ENCODE measurements around the gene PRTFDC1.
A peak's percentile ranks its signal among the peaks of the same experiment; 100 is the strongest.

Gene PRTFDC1

DNA sequence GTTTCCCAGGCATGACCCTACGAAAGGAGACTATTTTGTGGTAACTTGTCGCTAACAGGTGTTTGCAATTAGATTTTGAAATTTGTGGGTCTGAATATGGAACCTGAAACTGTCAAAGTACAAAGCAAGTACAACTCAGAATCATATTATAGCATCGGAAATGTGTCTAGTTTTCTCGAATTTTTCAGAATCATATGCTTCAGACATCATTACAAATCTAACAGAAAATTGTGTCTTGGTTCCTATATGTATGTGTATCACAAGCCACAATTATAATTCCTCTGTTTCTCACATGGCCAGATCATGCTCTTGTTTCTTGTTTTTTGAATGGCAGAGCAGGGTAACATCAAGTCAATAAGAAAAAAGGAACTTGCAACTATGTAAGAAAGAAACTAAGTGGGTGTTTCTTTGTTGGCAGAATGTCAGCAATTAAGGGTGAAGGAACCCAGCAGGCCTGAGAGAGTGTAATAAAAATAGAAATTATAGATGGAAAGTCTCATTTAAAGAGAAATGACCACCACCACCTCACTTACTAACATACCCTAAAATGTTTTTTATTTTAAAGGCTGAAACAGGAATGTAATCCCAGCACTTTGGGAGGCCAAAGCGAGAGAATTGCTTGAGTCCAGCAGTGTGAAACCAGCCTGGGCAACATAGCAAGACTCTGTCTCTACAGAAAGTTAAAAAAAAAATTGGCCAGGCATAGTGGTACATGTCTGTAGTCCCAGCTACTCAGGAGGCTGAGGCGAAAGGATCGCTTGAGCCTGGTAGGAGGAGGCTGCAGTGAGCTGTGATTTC is 51.3 kb downstream of the PRTFDC1 start:
- Histone ChIP-seq H3K4me2 (peak overlapping the region; percentile 80), H3K4me3 (IDR thresholded peaks at IDR 0.05; ENCODE audit: insufficient read depth, low read depth, low read length) (no peak overlapping the region)

DNA sequence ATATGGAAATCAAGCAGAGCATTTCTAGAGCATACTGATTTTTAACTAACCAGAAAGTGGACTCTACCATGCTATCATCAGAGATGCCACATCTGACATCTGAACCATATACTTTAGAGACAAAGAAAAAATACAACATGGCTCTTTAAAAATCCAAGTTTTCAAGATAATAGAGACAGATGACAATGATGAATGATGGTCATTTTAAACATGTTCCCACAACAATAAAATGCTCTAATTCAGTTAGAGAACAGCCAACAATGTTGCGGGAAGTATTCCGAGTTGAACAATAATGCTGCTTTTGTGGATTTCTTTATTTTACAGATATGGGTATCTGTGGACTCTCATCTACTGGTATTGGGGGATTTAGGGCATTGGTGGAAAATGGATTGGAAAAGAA is 52.8 kb downstream of the PRTFDC1 start:
- Histone ChIP-seq H3K4me3 (IDR thresholded peaks at IDR 0.05; ENCODE audit: insufficient read depth, low read depth, low read length) (no peak overlapping the region), H3K27me3 (ENCODE audit: insufficient read depth, low read depth) (no peaks in the 10 kb centered on the region), H4K20me1 (ENCODE audit: insufficient read depth) (no peaks in the 10 kb centered on the region), H3K4me1 (ENCODE audit: low read depth, poor library complexity, severe bottlenecking) (peaks cover 57% of the 10 kb centered on the region), H2AFZ (ENCODE audit: low read depth) (no peak overlapping the region), H3K27ac (no peak overlapping the region), H3K36me3 (ENCODE audit: insufficient read depth) (no peaks in the 10 kb centered on the region), H3K4me2 (peak overlapping the region; percentile 80; the same call in 1 of the 2 replicates), H3K9ac (no peak overlapping the region), H3K79me2 (ENCODE audit: insufficient read depth, low read depth) (no peaks in the 10 kb centered on the region)
- TF ChIP-seq, protein P1, sequence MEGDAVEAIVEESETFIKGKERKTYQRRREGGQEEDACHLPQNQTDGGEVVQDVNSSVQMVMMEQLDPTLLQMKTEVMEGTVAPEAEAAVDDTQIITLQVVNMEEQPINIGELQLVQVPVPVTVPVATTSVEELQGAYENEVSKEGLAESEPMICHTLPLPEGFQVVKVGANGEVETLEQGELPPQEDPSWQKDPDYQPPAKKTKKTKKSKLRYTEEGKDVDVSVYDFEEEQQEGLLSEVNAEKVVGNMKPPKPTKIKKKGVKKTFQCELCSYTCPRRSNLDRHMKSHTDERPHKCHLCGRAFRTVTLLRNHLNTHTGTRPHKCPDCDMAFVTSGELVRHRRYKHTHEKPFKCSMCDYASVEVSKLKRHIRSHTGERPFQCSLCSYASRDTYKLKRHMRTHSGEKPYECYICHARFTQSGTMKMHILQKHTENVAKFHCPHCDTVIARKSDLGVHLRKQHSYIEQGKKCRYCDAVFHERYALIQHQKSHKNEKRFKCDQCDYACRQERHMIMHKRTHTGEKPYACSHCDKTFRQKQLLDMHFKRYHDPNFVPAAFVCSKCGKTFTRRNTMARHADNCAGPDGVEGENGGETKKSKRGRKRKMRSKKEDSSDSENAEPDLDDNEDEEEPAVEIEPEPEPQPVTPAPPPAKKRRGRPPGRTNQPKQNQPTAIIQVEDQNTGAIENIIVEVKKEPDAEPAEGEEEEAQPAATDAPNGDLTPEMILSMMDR (conservative IDR thresholded peaks at IDR 0.05; ENCODE audit: low read depth, low read length): no peak

More for the DNA sequence above, 51.3 kb downstream of the PRTFDC1 start:
- TF ChIP-seq, protein P1 (conservative IDR thresholded peaks at IDR 0.05; ENCODE audit: low read depth, low read length): no peak
- H4K20me1 ChIP-seq (ENCODE audit: insufficient read depth): no peaks in the 10 kb centered on the region
- H3K27me3 ChIP-seq (ENCODE audit: insufficient read depth, low read depth): no peaks in the 10 kb centered on the region
- H2AFZ ChIP-seq (ENCODE audit: low read depth): peak overlapping the region; percentile 45
- no peaks in the 10 kb centered on the region for H3K36me3 ChIP-seq (ENCODE audit: insufficient read depth)
- peak overlapping the region; percentile 91 for H3K27ac ChIP-seq
- H3K79me2 ChIP-seq (ENCODE audit: insufficient read depth, low read depth): no peaks in the 10 kb centered on the region
- H3K4me1 ChIP-seq (ENCODE audit: low read depth, poor library complexity, severe bottlenecking): peaks cover 60% of the 10 kb centered on the region
- H3K9ac ChIP-seq: peak overlapping the region; percentile 37

DNA sequence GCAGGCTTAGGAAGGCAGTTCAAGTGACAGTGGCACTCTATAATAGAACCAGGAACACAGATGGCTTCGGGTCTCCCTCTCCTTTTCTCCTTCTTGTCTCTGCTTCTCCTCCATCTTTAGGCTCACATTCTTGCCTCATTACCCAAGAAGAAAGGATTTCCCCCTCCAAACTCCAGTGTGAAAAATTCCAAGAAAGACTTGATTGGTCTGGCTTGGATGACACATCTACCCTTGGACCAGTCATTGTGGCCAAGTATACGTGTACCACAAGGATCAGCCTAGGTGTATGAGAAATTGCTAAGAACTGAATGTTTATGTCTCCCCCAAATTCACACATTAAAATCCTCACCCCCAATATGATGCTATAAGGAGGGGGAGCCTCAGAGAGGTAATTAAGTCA is 53.9 kb downstream of the PRTFDC1 start:
- Histone ChIP-seq H3K27me3 (ENCODE audit: insufficient read depth, low read depth) (no peaks in the 10 kb centered on the region), H3K4me1 (ENCODE audit: low read depth, poor library complexity, severe bottlenecking) (peaks cover 47% of the 10 kb centered on the region), H3K79me2 (ENCODE audit: insufficient read depth, low read depth) (no peaks in the 10 kb centered on the region), H2AFZ (ENCODE audit: low read depth) (no peak overlapping the region), H3K9ac (no peak overlapping the region), H3K27ac (no peak overlapping the region), H3K36me3 (ENCODE audit: insufficient read depth) (no peaks in the 10 kb centered on the region), H3K4me2 (no peak overlapping the region), H4K20me1 (ENCODE audit: insufficient read depth) (no peaks in the 10 kb centered on the region), H3K4me3 (IDR thresholded peaks at IDR 0.05; ENCODE audit: insufficient read depth, low read depth, low read length) (no peak overlapping the region)
- TF ChIP-seq, protein P1 (conservative IDR thresholded peaks at IDR 0.05; ENCODE audit: low read depth, low read length): no peak

DNA sequence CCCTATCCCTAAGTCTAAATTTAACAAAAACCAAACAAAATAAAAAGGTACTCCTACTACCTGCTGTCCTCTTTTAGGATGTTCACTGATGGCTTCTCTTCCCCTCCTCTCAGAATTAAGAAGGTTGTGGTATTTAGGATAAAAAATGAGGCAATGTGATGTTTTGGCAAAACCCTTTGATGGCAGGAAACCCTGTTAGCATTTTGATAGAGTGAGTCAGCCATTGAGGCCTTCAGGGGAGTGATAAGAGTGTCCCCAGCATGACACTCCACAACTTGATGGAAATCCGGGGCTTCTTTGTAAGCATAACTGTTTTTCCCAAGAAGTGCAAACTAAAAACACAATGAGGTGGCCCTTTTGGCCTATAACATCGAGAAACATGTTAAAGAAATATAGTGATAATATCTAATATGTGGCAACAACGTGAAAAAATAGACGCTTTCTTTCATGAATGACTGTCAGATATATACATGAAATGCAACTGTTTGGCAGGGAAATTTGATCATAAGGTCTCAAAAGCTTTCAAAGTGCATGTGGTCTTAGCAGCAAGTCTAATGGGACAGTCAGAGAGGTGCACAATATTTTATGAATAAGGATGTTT is 55.0 kb downstream of the PRTFDC1 start:
- Histone ChIP-seq H3K4me2 (no peak overlapping the region), H4K20me1 (ENCODE audit: insufficient read depth) (no peaks in the 10 kb centered on the region), H3K79me2 (ENCODE audit: insufficient read depth, low read depth) (no peaks in the 10 kb centered on the region), H3K27ac (no peak overlapping the region), H3K4me3 (IDR thresholded peaks at IDR 0.05; ENCODE audit: insufficient read depth, low read depth, low read length) (no peak overlapping the region), H3K36me3 (ENCODE audit: insufficient read depth) (no peaks in the 10 kb centered on the region), H3K4me1 (ENCODE audit: low read depth, poor library complexity, severe bottlenecking) (peaks cover 36% of the 10 kb centered on the region), H2AFZ (ENCODE audit: low read depth) (no peak overlapping the region), H3K9ac (no peak overlapping the region), H3K27me3 (ENCODE audit: insufficient read depth, low read depth) (no peaks in the 10 kb centered on the region)
- TF ChIP-seq, protein P1 (conservative IDR thresholded peaks at IDR 0.05; ENCODE audit: low read depth, low read length): no peak

All from KMS-11 (cell line).